Thymus (tissue), 11 donors: ENCODE measurements around the gene PELO. TPM values are rescaled to one million over a fixed set of nuclear protein-coding genes. Genes with fewer than 3 reads are reported as not detected.

Experiments
- DNase-seq, 9 donors: peaks; one replicate each; pipeline ENCODE4 v3.0.0-alpha.2; 2013; ENCODE audit warnings: low spot score in 9 of 9, low read depth in 6 of 9, missing footprints in 1 of 9
- H3K27ac ChIP-seq, 2 donors: one replicate each; pipeline ENCODE4 v1.5.1; 2013; ENCODE audit warnings: control low read depth in 1 of 2, low read depth in 1 of 2, low read length in 1 of 2, mild to moderate bottlenecking in 1 of 2, moderate library complexity in 1 of 2
- H3K27me3 ChIP-seq, 2 donors: one replicate each; pipeline ENCODE4 v1.5.1; 2013; ENCODE audit warnings: low read length in 1 of 2; ENCODE audit not compliant: control insufficient read depth in 2 of 2, insufficient read depth in 1 of 2
- H3K36me3 ChIP-seq, 2 donors: one replicate each; pipeline ENCODE4 v1.5.1; 2013; ENCODE audit warnings: low read length in 1 of 2, mild to moderate bottlenecking in 1 of 2, moderate library complexity in 1 of 2; ENCODE audit not compliant: control insufficient read depth in 2 of 2, insufficient read depth in 2 of 2
- H3K4me1 ChIP-seq, 2 donors: one replicate each; pipeline ENCODE4 v1.5.1; 2013; ENCODE audit warnings: low read length in 2 of 2; ENCODE audit not compliant: control insufficient read depth in 2 of 2, insufficient read depth in 2 of 2
- H3K4me3 ChIP-seq, 2 donors: one replicate each; pipeline ENCODE4 v1.5.1; 2013; ENCODE audit warnings: low read length in 2 of 2, control low read depth in 1 of 2, mild to moderate bottlenecking in 1 of 2
- H3K9me3 ChIP-seq, 2 donors: one replicate each; pipeline ENCODE4 v1.5.1; 2013; ENCODE audit warnings: low read length in 1 of 2, mild to moderate bottlenecking in 1 of 2; ENCODE audit not compliant: control insufficient read depth in 2 of 2, insufficient read depth in 1 of 2
- WGBS: extraction: QIAGEN DNeasy Blood & Tissue Kit; methylation state at CpG from one replicate; pipeline ENCODE4 v1.1.7; 2013; 5-methylcytosine and 5-hydroxymethylcytosine counted together
- polyA plus RNA-seq: library from polyadenylated mRNA; stranded (reverse); fragments of 200-250 nt; gene quantifications from one replicate; pipeline ENCODE4 v1.2.3, GENCODE V29; 2013
- total RNA-seq: library from RNA; stranded (reverse); fragments of 120-200 nt; gene quantifications from one replicate; pipeline ENCODE4 v1.2.4, GENCODE V29; 2013
- donor health status: healthy.

The PELO gene
- total and polyA plus RNA-seq, 2 donors, result 6.0 to 11.8 TPM

GRCh38 chr5:52802272-52802973 is 14.7 kb downstream of the PELO start:
- no peak for DNase-seq
- Histone ChIP-seq H3K27me3 (no peaks in the 10 kb centered on the region), H3K9me3 (no peaks in the 10 kb centered on the region), H3K27ac (no peak overlapping the region), H3K4me1 (peaks cover 12 to 24% of the 10 kb centered on the region in 2 donors), H3K4me3 (no peak overlapping the region), H3K36me3 (peaks cover 3% of the 10 kb centered on the region in 2 donors)
- 94% methylated on average over 2 of the region's 2 CpGs for WGBS

GRCh38 chr5:52802974-52803336 is 15.2 kb downstream of the PELO start:
- Histone ChIP-seq H3K27ac (no peak overlapping the region), H3K9me3 (no peaks in the 10 kb centered on the region), H3K4me3 (no peak overlapping the region), H3K4me1 (peaks cover 12 to 24% of the 10 kb centered on the region in 2 donors), H3K27me3 (no peaks in the 10 kb centered on the region), H3K36me3 (peaks cover 3% of the 10 kb centered on the region in 2 donors)
- DNase-seq, result no peak
- 86% methylated on average over 6 of the region's 6 CpGs for WGBS

- Histone ChIP-seq H3K27ac (no peak overlapping the region), H3K4me3 (no peak overlapping the region), H3K9me3 (no peaks in the 10 kb centered on the region), H3K4me1 (peaks cover 6 to 12% of the 10 kb centered on the region in 2 donors), H3K36me3 (peaks cover 3% of the 10 kb centered on the region in 2 donors), H3K27me3 (no peaks in the 10 kb centered on the region)
- WGBS, result 89% methylated on average over 2 of the region's 2 CpGs
- DNase-seq, result no peak
These were observed 16.7 kb downstream of the PELO start for GRCh38 chr5:52804387-52804791.

- DNase-seq, result no peak
- H3K4me1 ChIP-seq, result peaks cover 6 to 10% of the 10 kb centered on the region in 2 donors
- WGBS, result 91% methylated on average over 2 of the region's 2 CpGs
- no peaks in the 10 kb centered on the region for H3K27me3 ChIP-seq
- H3K36me3 ChIP-seq, result peaks cover 3% of the 10 kb centered on the region in 2 donors
- no peak overlapping the region for H3K27ac ChIP-seq
- no peak overlapping the region for H3K4me3 ChIP-seq
- H3K9me3 ChIP-seq, result no peaks in the 10 kb centered on the region
These were observed 17.3 kb downstream of the PELO start for GRCh38 chr5:52804981-52805380.

GRCh38 chr5:52805615-52806014 is 17.9 kb downstream of the PELO start:
- Histone ChIP-seq H3K9me3 (no peaks in the 10 kb centered on the region), H3K36me3 (peaks cover 3% of the 10 kb centered on the region in 2 donors), H3K4me1 (peaks cover 6 to 10% of the 10 kb centered on the region in 2 donors), H3K4me3 (no peak overlapping the region), H3K27ac (no peak overlapping the region), H3K27me3 (no peaks in the 10 kb centered on the region)
- 89% methylated on average over 2 of the region's 2 CpGs for WGBS
- no peak for DNase-seq

- H3K4me1 ChIP-seq, result peaks cover 2 to 4% of the 10 kb centered on the region in 2 donors
- DNase-seq, result no peak
- no peaks in the 10 kb centered on the region for H3K9me3 ChIP-seq
- no peak overlapping the region for H3K27ac ChIP-seq
- no peaks in the 10 kb centered on the region for H3K27me3 ChIP-seq
- H3K36me3 ChIP-seq, result no peaks in the 10 kb centered on the region
- no peak overlapping the region for H3K4me3 ChIP-seq
These were observed 19.3 kb downstream of the PELO start for GRCh38 chr5:52807037-52807436.

- Histone ChIP-seq H3K27ac (no peak overlapping the region), H3K36me3 (no peaks in the 10 kb centered on the region), H3K4me3 (no peak overlapping the region), H3K4me1 (peaks cover 2 to 4% of the 10 kb centered on the region in 2 donors), H3K27me3 (no peaks in the 10 kb centered on the region), H3K9me3 (no peaks in the 10 kb centered on the region)
- DNase-seq, result no peak
These were observed 20.0 kb downstream of the PELO start for GRCh38 chr5:52807723-52808122.

GRCh38 chr5:52808316-52808901 is 20.7 kb downstream of the PELO start:
- WGBS, result over 99% methylated on average over 2 of the region's 2 CpGs
- Histone ChIP-seq H3K4me3 (no peak overlapping the region), H3K9me3 (no peaks in the 10 kb centered on the region), H3K27me3 (no peaks in the 10 kb centered on the region), H3K4me1 (peaks cover 0 to 3% of the 10 kb centered on the region in 2 donors), H3K27ac (no peak overlapping the region), H3K36me3 (no peaks in the 10 kb centered on the region)
- DNase-seq, result no peak

- no peak for DNase-seq
- 69% methylated on average over 1 of the region's 1 CpG for WGBS
- no peaks in the 10 kb centered on the region for H3K9me3 ChIP-seq
- no peaks in the 10 kb centered on the region for H3K36me3 ChIP-seq
- H3K27me3 ChIP-seq, result no peaks in the 10 kb centered on the region
- no peak overlapping the region for H3K27ac ChIP-seq
- H3K4me1 ChIP-seq, result no peaks in the 10 kb centered on the region
- H3K4me3 ChIP-seq, result no peak overlapping the region
These were observed 22.2 kb downstream of the PELO start for GRCh38 chr5:52809884-52810283.
